ENCODE measurements around the gene DCUN1D1.
A peak's percentile ranks its signal among the peaks of the same experiment; 100 is the strongest.
"Not testable (repeated sequence)": the region's sequence is repeated elsewhere in the genome, so short reads cannot be mapped to it uniquely, and the experiment has no call there.

DCUN1D1 gene

GRCh38 chr3:182980204-182981037, at the start of gene DCUN1D1:
TSS of gene DCUN1D1 (minus strand) at chr3:182980538. CDS start at chr3:182980489, 49 bp downstream.
- peak; percentile 81 for DNase-seq

- DNase-seq, result no peak
These were observed 48.1 kb upstream of the DCUN1D1 start for GRCh38 chr3:183028416-183028815.

- no peak for DNase-seq
These were observed 46.9 kb upstream of the DCUN1D1 start for GRCh38 chr3:183027276-183027675.

GRCh38 chr3:183022936-183023516, 42.7 kb upstream of the DCUN1D1 start:
- no peak for DNase-seq

GRCh38 chr3:183018421-183019192, 38.3 kb upstream of the DCUN1D1 start:
- DNase-seq, result no peak

GRCh38 chr3:183015185-183015584, 34.8 kb upstream of the DCUN1D1 start:
- DNase-seq, result no peak

- no peak for DNase-seq
These were observed 33.5 kb upstream of the DCUN1D1 start for GRCh38 chr3:183013856-183014255.

- no peak for DNase-seq
These were observed 32.7 kb upstream of the DCUN1D1 start for GRCh38 chr3:183013074-183013473.

GRCh38 chr3:183008800-183009199, 28.5 kb upstream of the DCUN1D1 start:
- DNase-seq, result no peak

- DNase-seq, result no peak
These were observed 28.0 kb upstream of the DCUN1D1 start for GRCh38 chr3:183008303-183008702.

GRCh38 chr3:183006396-183007002, 26.2 kb upstream of the DCUN1D1 start:
- no peak for DNase-seq

GRCh38 chr3:182999767-183000166, 19.4 kb upstream of the DCUN1D1 start:
- no peak for DNase-seq

GRCh38 chr3:182993486-182994201, 13.3 kb upstream of the DCUN1D1 start:
- not testable (repeated sequence) for DNase-seq

- no peak for DNase-seq
These were observed 9.2 kb upstream of the DCUN1D1 start for GRCh38 chr3:182989566-182989965.

- no peak for DNase-seq
These were observed 5.7 kb upstream of the DCUN1D1 start for GRCh38 chr3:182986021-182986420.

- DNase-seq, result no peak
These were observed 3.5 kb upstream of the DCUN1D1 start for GRCh38 chr3:182983876-182984275.

- no peak for DNase-seq
These were observed 671 bp upstream of the DCUN1D1 start for GRCh38 chr3:182981038-182981380.

- DNase-seq, result no peak
These were observed 605 bp downstream of the DCUN1D1 start for GRCh38 chr3:182979674-182980191.

GRCh38 chr3:182979103-182979673, 1.1 kb downstream of the DCUN1D1 start:
- no peak for DNase-seq

GRCh38 chr3:182978387-182978786, 2.0 kb downstream of the DCUN1D1 start:
- DNase-seq, result no peak

- DNase-seq, result no peak
These were observed 7.3 kb downstream of the DCUN1D1 start for GRCh38 chr3:182973047-182973446.

- no peak for DNase-seq
These were observed 8.0 kb downstream of the DCUN1D1 start for GRCh38 chr3:182972387-182972786.
